Measurements from ENCODE around the gene SERPINB3. TPM values are rescaled to one million over a fixed set of nuclear protein-coding genes. Genes with fewer than 3 reads are reported as not detected.

The SERPINB3 gene
- total and polyA plus RNA-seq, 2 of the 8 experiments (the other 6 are each of a cell fraction or from before 2014, with no cell fraction given): 0.17 to 0.18 TPM

GRCh38 chr18:63705401-63705800 lies 43.7 kb upstream of the SERPINB3 start (continued):
- TF ChIP-seq ATF3 (IDR thresholded peaks at IDR 0.05; ENCODE audit: insufficient read depth, low read depth, low read length) (no peak), TAF1 (IDR thresholded peaks at IDR 0.05; ENCODE audit: low read depth, low read length) (no peak), KDM4A (IDR thresholded peaks at IDR 0.05; ENCODE audit: low read depth, low read length, severe bottlenecking) (no peak), GABPA (IDR thresholded peaks at IDR 0.05; ENCODE audit: borderline replicate concordance, insufficient read depth, low read length) (no peak)
